Gastroesophageal sphincter (tissue), 4 donors: Measurements from ENCODE around the gene LYSMD4. TPM values are rescaled to one million over a fixed set of nuclear protein-coding genes. Genes with fewer than 3 reads are reported as not detected.
"Not testable (repeated sequence)": the region's sequence is repeated elsewhere in the genome, so short reads cannot be mapped to it uniquely, and the experiment has no call there.

ENCODE experiments used
- ATAC-seq: fragments of 150-250 bp; one replicate; pipeline ENCODE4 v1.9.1; 2016; ENCODE audit warnings: mild to moderate bottlenecking, moderate library complexity
- H3K27ac ChIP-seq, 4 donors: fragments of 200-600 bp; sonication (generic) in 3 of 4; 1 replicate in 3 of 4; 2 replicates in 1 of 4; pipeline ENCODE4 v1.5.1; 2016 to 2019
- H3K27me3 ChIP-seq: fragments of 200-600 bp; sonication (generic); one replicate; pipeline ENCODE4 v1.5.1; 2019
- H3K36me3 ChIP-seq, 2 donors: fragments of 200-600 bp; sonication (generic); one replicate each; pipeline ENCODE4 v1.5.1; 2019; ENCODE audit warnings: control low read depth in 1 of 2
- H3K4me1 ChIP-seq, 3 donors: fragments of 200-600 bp; sonication (generic); 1 replicate in 2 of 3; 2 replicates in 1 of 3; pipeline ENCODE4 v1.5.1; 2016 to 2019; ENCODE audit warnings: control low read depth in 2 of 3
- H3K4me3 ChIP-seq, 2 donors: fragments of 200-600 bp; sonication (generic); one replicate each; pipeline ENCODE4 v1.5.1; 2019; ENCODE audit warnings: mild to moderate bottlenecking in 1 of 2, moderate library complexity in 1 of 2
- H3K9me3 ChIP-seq, 3 donors: fragments of 200-600 bp; sonication (generic); one replicate each; pipeline ENCODE4 v1.5.1; 2017 to 2019; ENCODE audit warnings: control low read depth in 2 of 3
- EP300 ChIP-seq: sonication (generic); formaldehyde crosslinking; IDR thresholded peaks from one replicate; pipeline ENCODE4 v1.6.1; 2017; ENCODE audit warnings: antibody characterized with exemption, mild to moderate bottlenecking
- POLR2A ChIP-seq, 2 donors: fragments of 450-650 bp; IDR thresholded peaks; one replicate each; pipeline ENCODE4 v1.6.1; 2017; ENCODE audit warnings: antibody characterized with exemption in 2 of 2, mild to moderate bottlenecking in 2 of 2, moderate library complexity in 1 of 2
- POLR2AphosphoS5 ChIP-seq: sonication (generic); formaldehyde crosslinking; IDR thresholded peaks from one replicate; pipeline ENCODE4 v1.6.1; 2017; ENCODE audit warnings: antibody characterized with exemption
- WGBS, 2 donors: methylation state at CpG; one replicate each; pipeline ENCODE4 v1.1.5; 2018; ENCODE audit warnings: low coverage in 1 of 2; 5-methylcytosine and 5-hydroxymethylcytosine counted together
- total RNA-seq, 4 donors: library from RNA; depleted of rRNA; stranded (reverse); fragments of >200 nt; gene quantifications; one replicate each; pipeline ENCODE4 v1.1.0, GENCODE V29; 2016
- TF ChIP-seq, protein P1 (sequence below), 4 experiments: fragments of 200-600 bp in 2 of 4; fragments of 450-650 bp in 2 of 4; sonication (generic) in 1 of 4; IDR thresholded peaks; one replicate each; pipeline ENCODE4 v1.5.1; 2017 to 2019; ENCODE audit warnings: antibody characterized with exemption in 4 of 4, mild to moderate bottlenecking in 2 of 4, moderate library complexity in 2 of 4

The LYSMD4 gene
- 10 to 100 TPM in 3 of 4 donors, 1 to 10 TPM in 1; 7.6 to 18.7 (median 13.6) TPM for total RNA-seq

DNA sequence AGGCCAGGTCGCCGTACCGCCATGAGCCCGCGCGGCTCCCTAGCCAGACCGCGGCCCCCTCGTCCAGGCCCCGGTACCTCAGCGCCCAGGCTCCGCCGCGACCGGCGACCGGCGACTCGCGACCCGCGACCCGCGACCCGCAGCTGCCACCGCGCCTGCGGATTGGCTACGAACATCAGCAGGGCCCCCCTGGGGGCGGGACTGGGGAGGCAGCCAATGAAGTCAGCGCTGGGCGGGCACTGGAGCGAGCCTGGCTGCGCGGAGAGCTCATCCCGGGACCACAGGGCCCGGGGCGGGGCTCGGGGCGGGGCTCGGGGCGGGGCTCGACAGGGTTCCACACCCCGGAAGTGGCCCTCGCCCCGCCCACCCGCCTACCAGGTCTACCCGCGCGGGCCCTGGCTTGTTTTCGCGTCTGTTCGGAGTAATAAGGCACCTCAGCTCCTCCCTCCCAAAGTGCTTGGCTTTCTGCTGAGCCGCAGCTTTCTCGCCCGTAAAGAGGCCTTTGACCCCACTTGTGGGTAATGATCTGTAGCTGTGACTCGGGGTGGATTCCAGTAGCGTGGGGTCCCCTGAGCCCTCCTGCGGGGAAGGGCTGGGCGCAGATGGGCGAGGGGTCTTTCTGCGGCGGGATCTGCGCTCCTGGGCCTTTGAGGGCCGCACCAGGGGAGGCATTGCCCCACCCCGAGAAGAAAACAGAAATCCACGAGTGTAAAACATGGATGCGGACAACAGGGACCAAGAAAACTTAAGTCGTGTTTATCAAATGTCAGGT is at the start of gene LYSMD4:
LYSMD4 (minus strand) TSS at position 170 of the 772 bp plus-strand sequence. CDS start 1,438 bp downstream, outside the sequence.
- peaks cover 0 to 40% (median 12%) of the 10 kb centered on the region in 3 donors for H3K4me1 ChIP-seq
- ATAC-seq, result peak; percentile 98
- peaks cover 0 to 11% of the 10 kb centered on the region in 2 donors for H3K36me3 ChIP-seq
- TF ChIP-seq POLR2A (IDR thresholded peaks at IDR 0.05), result peak; percentile 82
- TF ChIP-seq, protein P1, sequence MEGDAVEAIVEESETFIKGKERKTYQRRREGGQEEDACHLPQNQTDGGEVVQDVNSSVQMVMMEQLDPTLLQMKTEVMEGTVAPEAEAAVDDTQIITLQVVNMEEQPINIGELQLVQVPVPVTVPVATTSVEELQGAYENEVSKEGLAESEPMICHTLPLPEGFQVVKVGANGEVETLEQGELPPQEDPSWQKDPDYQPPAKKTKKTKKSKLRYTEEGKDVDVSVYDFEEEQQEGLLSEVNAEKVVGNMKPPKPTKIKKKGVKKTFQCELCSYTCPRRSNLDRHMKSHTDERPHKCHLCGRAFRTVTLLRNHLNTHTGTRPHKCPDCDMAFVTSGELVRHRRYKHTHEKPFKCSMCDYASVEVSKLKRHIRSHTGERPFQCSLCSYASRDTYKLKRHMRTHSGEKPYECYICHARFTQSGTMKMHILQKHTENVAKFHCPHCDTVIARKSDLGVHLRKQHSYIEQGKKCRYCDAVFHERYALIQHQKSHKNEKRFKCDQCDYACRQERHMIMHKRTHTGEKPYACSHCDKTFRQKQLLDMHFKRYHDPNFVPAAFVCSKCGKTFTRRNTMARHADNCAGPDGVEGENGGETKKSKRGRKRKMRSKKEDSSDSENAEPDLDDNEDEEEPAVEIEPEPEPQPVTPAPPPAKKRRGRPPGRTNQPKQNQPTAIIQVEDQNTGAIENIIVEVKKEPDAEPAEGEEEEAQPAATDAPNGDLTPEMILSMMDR (IDR thresholded peaks at IDR 0.05), result peak in 1 of 4 experiments; percentile 28
- TF ChIP-seq EP300, result no peak
- peak; percentile 63 for TF ChIP-seq POLR2AphosphoS5
- H3K27ac ChIP-seq, result peak within 1 kb of the TSS; percentile 86 to 95 (median 94)
- 52% methylated on average over 4 of the region's 69 CpGs; no CpG with 5 or more reads in 1 of the 2 donors for WGBS, 2 donors
- H3K4me3 ChIP-seq, result peak within 1 kb of the TSS; percentile 85 to 99
- no peaks in the 10 kb centered on the region for H3K9me3 ChIP-seq
- H3K27me3 ChIP-seq, result no peaks in the 10 kb centered on the region

DNA sequence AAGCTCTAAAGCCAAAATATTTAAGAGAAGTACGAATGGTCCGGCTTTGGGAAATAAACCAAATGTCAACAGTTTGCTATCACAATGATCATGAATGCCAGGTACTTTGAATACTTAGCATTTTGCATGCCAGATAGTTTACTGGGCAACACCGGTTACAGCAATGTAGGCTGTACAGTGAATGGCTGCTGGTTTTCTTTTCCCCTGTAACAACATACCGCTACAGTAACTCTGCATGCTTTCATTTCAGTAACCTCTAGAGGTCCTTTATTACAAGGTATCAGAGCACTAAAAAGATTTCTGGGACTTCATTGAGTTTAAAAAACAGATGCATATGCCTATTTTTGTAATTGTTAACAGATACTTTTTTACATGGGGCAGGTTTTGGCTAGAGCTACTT is 48.8 kb upstream of the LYSMD4 start:
- H3K9me3 ChIP-seq, H3K27ac ChIP-seq, H3K4me1 ChIP-seq, H3K36me3 ChIP-seq, H3K27me3 ChIP-seq, H3K4me3 ChIP-seq, ATAC-seq: not testable (repeated sequence)
- WGBS, 2 donors, result 58% methylated on average over 2 of the region's 4 CpGs; no CpG with 5 or more reads in 1 of the 2 donors

DNA sequence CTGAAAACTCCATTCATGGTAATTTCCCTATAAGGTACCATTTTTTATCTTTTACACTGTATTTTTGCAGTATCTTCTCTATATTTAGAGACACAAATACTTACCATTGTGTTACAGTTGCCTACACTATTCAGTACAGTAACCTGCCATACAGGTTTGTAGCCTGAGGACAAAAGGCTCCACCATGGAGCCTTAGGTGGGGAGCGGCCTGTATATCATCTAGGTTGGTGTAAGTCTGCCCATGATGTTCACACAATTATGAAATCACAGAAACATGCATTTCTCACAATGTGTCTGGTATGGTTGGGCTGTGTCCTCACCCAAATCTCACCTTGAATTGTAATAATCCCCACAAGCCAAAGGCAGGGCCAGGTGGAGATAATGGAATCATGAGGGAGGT is 43.9 kb upstream of the LYSMD4 start:
- Histone ChIP-seq H3K27ac (no peak overlapping the region), H3K9me3 (no peaks in the 10 kb centered on the region), H3K36me3 (no peaks in the 10 kb centered on the region), H3K27me3 (no peaks in the 10 kb centered on the region), H3K4me3 (no peak overlapping the region), H3K4me1 (no peaks in the 10 kb centered on the region)
- 83% methylated on average over 1 of the region's 1 CpG; no CpG with 5 or more reads in 1 of the 2 donors for WGBS, 2 donors
- ATAC-seq, result no peak
- TF ChIP-seq, protein P1 (IDR thresholded peaks at IDR 0.05), result no peak
- TF ChIP-seq POLR2AphosphoS5 (no peak), POLR2A (IDR thresholded peaks at IDR 0.05) (no peak), EP300 (no peak)

DNA sequence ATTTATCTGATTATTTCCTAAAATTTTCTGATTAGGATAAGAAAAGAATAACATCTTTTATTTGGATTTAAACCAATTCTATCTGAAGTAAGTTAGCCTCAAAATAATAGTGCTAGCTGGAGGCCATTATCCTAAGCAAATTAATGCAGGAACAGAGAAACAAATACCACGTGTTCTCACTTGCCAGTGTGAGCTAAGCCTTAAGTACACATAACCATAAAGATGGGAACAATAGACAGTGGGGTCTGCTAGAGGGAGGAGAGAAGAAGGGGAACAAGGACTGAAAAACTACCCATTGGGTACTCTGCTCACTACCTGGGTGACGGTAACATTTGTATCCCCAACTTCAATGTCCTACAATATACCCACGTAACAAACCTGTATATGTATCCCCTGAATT is 31.3 kb upstream of the LYSMD4 start:
- H3K27me3 ChIP-seq, result no peaks in the 10 kb centered on the region
- H3K9me3 ChIP-seq, result no peaks in the 10 kb centered on the region
- no peak for ATAC-seq
- WGBS, 2 donors, result 78 to 92% methylated on average over 3 of the region's 3 CpGs
- no peak overlapping the region for H3K27ac ChIP-seq
- no peaks in the 10 kb centered on the region for H3K36me3 ChIP-seq
- no peak for TF ChIP-seq EP300
- TF ChIP-seq, protein P1 (IDR thresholded peaks at IDR 0.05), result no peak
- TF ChIP-seq POLR2AphosphoS5, result no peak
- TF ChIP-seq POLR2A (IDR thresholded peaks at IDR 0.05), result no peak
- H3K4me1 ChIP-seq, result no peaks in the 10 kb centered on the region
- no peak overlapping the region for H3K4me3 ChIP-seq

DNA sequence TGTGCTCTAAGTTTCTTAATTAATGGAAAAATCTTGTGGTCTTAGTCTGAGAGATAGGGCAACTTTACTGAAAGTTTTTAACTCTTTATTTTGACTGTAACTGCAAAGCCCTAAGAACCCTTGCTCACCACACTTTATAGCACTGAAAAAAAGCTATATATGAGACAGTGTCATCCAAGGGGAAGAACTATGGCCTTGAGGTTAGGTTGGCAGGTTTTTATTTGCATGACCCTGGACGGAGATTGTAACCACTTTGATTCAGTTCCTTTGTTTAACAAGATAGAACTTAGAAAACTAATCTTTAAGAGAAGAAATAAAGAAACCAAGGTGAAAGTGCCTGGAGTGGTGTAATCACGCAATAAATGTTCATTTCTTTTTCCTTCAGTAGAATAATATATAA is 30.6 kb upstream of the LYSMD4 start:
- no peaks in the 10 kb centered on the region for H3K36me3 ChIP-seq
- H3K27me3 ChIP-seq, result no peaks in the 10 kb centered on the region
- no peaks in the 10 kb centered on the region for H3K9me3 ChIP-seq
- ATAC-seq, result no peak
- no peak overlapping the region for H3K27ac ChIP-seq
- H3K4me3 ChIP-seq, result no peak overlapping the region
- 93 to 94% methylated on average over 2 of the region's 2 CpGs for whole genome bisulfite sequencing, 2 donors
- no peaks in the 10 kb centered on the region for H3K4me1 ChIP-seq
- TF ChIP-seq POLR2A (IDR thresholded peaks at IDR 0.05) (no peak), POLR2AphosphoS5 (no peak), EP300 (no peak)
- TF ChIP-seq, protein P1 (IDR thresholded peaks at IDR 0.05), result no peak
